ENCODE results near the gene EDN3. TPM values are rescaled to one million over a fixed set of nuclear protein-coding genes. Genes with fewer than 3 reads are reported as not detected.
"Not testable (repeated sequence)": the region's sequence is repeated elsewhere in the genome, so short reads cannot be mapped to it uniquely, and the experiment has no call there.

Gene EDN3
- total RNA-seq, 1 donor from 2014 or later, result 1.7 TPM

DNA sequence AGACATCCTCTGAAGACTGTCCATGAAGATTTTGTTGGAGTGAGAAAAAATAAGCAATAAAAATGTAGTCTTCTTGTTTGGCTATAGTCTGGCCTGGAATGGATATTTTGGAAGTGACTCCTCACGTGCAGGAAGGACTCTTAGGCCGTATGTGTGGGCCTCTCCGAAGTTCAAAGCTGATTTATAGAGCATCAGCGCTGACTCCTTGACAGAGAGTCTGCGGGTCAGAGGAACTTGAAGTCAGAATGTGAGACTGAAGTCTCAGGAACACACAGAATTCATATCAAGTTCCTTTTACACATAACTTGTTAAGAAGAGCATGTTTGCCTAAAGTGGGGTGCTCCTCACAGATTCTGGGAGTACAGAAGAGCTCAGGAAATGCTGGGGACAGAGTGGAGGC, 36.1 kb downstream of the EDN3 start:
- no peak for DNase-seq

DNA sequence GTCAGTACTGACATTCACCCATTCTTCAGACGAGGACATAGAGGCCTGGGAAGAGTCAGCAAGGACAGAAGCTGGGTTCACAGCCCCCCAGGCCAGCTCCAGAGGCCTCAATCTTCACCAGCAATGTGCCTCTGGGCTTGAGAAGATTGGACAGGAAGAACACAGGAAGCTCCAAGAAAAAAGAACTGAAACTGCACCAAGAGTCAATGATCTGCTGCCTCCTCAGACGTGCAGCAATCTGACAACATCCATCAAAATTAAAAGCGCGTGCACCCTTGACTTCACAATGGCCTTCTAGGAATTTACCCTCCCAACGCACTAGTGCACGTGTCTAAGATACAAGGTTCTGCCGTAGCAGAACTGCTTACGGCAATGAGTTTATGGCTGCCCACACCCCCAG, 38.0 kb downstream of the EDN3 start:
- DNase-seq, result not testable (repeated sequence)

DNA sequence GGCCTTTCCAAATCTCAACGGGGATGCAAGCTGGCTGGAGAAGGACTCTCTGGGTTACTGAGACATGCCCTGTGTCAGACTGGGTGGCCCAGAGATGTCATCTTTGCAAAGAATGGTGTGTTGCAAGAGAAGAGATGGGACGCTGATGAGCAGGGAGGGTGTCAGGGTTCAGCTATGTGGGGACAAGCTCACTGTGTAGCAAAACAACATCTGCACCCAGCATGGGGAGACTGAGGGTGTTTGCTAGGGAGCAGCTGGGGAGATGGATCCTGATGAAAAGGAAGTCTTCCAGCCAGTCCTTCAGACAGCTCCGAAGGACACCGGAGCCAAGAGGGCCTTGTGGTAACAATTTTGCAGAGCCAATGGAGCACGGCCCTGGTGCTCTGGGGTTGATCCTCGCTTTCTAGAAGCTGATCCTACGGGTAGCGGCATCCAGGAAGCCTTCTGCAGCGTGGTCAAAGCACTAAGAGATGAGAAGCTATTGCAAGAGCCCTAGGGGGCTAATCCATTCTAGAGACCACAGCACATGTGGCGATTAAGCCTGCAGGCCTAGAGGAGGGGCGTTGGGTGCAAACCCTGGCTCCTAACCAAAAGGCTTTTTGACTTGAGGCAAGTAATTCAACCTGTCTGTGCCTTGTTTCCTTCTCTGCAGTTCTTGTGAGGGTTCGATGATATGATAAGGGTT, 39.9 kb downstream of the EDN3 start:
- DNase-seq, result no peak

DNA sequence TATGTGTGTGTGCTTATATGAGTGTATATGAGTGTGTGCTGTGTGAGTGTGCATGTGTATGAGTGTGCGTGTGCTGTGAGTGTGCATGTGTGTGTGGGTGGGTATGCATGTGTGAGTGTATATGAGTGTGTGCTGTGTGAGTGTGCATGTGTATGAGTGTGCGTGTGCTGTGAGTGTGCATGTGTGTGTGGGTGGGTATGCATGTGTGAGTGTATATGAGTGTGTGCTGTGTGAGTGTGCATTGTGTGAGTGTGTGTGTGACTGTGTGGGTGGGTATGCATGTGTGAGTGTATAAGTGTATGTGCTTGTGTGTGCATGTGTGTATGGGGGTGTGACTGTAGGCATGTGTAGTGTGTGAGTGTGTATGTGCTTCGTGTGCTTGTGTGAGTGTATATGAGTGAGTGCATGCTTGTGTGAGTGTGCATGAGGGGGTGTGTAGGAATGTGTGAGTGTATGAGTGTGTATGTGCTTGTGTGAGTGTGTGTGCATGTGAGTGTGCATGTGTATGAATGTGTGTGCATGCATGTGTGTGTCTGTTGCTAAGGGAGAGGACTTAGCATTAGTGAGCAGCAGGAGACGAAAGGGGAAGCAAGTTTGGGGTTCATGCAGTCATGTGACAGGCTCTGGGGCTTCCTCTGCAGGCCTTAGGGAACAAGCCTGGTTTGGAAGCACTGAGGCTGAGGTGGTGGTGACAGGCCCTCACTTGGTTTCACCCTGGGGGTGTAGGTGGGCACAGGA, 41.0 kb downstream of the EDN3 start:
- DNase-seq, result not testable (repeated sequence)

DNA sequence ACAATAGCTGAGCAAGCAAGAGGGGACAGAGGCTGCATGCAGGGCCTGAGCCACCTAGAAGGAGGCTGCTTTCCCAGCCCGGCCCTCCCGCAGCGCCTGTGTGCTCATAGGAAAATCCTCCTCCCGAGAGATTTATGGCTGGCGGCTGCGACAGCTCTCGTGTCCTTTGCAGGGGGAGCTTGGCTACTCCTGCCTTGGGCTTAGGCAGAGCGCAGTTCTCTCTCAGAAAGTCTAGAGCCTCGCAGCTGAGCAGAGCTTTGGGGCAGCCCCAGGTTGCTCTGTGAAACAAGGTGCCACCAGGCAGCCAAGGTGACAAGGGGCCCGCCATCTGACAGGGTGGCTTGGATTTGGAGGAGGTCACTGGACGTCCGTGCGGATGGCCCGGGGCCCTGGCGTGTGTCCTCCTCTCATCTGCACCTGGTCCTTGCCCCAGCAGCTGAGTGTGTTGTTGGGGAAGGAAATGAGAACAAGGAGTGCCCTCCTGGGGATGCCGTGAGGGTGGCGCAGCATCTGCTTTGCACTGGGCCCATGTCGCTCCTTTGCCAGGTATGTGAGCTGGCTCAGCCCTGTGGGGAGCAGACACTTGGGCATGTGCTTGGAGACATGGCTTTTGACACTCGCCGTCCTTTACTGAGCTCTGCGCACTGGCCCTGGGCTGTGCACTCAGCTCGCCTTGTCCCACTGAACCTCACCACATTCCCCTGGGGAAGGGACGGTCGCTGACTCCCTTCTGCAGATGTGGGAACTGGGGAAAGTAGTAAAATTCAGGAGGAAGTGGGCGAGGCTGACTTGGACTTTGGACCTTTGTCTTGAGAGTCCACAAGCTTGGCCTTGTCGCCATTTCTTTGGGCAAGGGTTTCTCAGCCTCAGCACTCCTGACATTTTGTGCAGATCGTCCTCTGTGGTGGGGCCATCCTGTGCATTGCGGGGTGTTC, 41.9 kb downstream of the EDN3 start:
- no peak for DNase-seq

DNA sequence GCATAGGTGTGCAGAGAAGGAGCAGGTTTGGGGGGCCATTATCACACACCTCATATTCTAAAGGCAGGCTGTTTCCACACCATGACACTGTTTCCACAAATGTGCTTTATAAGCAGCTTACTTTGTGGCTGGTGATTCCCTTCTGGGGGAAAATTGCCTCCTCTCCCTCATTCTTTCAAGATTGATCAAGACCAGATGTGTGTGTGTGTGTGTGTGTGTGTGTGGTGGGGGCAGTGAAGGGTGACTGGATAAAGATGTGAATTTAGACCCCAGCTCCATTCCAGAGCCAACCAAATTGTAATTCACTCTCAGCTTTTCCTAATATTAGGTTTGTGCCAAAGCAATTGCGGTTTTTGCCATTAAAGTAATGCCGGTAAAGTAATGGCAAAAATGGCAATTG, 45.6 kb downstream of the EDN3 start:
- DNase-seq, result no peak

DNA sequence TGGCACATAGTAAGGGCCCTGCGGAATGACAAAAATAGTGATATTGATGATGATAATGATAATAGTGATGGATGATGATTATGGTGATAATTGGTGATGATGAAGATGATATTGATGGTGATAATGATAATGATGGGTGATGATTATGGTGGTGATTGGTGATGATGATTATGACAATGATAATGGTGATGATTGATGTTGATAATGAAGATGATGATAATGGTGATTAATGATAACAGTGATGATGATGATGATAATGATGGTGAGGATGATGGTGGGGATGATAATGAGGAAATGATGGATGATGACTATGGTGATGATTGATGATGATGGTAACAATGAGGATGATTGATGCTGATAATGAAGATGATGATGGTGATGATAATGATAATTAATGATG, 48.9 kb downstream of the EDN3 start:
- DNase-seq, result no peak

DNA sequence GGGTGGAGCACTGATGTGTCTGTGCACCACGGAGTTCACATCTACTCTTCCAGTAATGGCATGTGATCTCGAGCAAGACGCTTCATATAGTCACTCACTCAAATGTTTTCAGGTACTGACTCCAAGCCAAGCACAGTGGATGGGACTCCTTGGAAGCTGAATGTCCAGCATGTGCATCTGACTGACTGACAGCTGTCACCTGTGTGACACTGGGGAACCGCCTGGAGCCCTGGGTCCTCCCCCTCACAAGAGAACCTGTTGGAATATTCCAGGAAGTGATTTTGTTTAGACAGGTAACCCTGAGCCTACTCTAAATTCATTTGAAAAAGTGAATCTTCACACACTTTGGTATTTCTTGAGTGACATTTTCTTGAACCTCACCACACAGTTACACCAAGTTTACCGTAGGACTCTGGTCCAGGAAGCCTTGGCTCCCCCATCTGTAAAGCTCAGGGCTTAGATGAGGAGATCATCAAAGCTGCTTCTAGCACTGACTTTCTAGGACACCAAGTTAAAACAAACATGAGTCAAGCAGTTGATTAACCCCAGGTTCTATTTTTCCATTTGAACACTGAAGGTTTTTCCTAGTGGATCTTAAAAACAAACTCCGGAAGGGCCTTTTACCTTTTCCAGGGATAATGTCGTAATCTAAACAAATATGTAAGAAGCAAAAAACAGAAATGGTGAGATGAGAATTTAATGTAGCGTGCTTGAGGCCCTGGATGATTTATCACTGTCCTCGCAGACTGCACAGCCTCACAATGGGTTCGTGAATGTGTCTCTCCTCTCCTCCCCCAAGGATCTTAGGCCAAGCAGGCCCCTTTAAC, 50.1 kb downstream of the EDN3 start:
- no peak for DNase-seq

DNA sequence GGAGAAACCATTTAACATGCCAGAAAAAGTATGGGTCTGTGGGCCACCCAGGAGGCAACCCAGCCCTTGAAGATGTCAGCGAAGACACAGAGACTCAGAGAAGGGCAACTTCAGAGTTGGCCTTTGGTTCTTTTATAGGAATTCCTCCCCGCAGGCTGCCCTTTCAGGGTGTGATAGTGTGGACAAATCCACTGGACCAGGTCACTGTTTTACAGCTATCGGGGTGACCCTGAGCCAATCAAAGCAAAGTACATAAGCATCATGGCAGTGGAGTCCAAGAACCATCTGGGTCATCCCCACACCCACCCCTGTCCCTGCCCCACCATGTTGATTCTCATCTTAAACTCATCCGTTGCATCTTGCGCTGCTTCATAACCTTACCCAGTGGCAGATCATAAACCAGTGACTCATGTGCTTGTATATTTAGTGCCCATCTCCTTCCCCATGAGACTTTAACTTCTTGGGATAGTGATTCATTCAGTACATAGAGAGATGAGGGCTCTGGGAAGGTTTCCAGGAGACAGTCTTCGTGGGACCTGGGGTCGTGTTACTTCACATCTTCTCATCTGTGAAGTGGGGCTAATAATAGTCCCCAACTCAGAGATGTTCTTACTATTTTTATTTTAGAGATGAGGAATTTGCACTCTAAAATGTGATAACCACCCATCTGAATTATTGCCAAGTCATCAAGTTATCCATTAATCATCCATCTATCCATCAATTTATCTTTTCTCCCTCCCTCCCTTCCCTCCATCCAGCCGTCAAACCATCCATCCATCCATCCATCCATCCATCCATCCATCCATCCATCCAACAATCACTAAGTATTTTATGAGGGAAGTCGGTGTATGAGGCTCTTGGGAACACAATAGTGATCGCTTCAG, 51.0 kb downstream of the EDN3 start:
- no peak for DNase-seq

DNA sequence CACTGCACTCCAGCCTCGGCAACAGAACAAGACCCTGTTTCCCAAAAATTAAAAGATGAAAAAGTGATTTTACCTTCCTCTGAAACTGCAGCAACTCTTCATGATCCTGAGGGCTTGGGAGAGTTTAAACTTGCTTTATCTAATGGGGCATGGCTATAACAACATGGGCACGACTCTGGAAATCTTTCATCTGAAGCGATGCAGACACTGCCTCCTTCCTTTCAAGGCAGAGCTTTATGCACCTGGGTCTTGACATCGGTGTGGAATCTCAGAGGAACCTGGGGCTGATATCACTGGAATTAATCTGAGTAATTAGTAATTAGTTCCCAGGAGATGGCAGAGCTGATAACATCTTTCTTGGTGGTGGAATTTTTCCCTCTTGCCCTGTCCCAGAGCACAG, 52.1 kb downstream of the EDN3 start:
- no peak for DNase-seq

DNA sequence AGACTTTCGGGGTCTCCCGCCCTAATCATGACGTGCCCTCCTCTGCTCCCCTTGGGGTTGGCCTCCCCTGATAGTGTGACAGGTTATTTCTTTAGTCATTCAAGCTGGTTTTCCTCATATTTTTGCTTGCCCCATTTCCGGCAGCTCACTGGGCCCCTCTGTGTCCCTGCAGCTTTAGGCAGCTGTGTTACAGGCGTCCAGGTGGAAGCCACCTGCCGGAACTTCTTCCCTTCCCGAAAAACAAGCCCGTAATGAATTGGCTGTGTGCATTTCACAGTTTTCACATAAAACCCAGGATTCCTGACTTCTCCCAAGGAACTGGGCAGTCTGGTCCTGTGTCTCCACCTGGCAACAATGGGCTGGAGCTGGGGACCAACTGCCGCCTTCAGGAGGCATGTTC, 52.6 kb downstream of the EDN3 start:
- no peak for DNase-seq

DNA sequence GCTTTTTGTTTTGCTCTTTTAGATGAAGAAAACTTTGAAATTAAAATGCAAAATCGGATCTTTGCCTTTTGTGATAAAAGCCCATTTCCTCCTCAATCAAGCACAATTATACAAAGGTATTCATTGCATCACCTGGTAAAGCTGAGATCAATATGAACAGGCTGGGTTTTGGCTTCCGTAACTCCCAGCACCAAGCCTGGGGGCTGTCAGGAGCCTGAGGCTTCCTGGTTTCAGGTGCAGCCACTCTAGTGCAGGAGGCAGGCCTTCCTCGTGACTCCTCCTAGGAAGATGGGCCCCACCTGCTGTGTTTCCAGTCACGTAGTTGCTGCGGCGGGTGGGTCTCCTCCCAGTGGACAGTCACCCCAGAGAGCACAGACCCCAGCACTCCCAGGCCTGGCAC, 54.0 kb downstream of the EDN3 start:
- no peak for DNase-seq

DNA sequence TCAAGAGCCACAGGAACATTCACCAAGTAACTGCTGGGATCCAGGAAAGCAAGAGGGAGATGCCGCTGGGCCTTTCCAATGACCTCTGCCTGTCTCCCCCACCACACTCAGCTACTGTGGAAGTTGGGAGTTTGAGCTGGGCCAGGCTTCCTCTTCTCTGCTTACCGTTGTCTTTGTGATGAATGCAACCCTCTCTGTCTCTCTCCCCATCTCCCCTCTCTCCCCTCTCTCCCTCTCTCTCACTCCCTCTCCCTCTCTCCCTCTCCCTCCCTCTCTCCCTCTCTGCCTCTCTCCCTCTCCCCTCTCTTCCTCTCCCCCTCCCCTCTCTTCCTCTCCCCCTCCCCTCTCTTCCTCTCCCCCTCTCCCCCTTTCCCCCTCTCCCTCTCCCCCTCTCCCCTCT, 54.8 kb downstream of the EDN3 start:
- no peak for DNase-seq

DNA sequence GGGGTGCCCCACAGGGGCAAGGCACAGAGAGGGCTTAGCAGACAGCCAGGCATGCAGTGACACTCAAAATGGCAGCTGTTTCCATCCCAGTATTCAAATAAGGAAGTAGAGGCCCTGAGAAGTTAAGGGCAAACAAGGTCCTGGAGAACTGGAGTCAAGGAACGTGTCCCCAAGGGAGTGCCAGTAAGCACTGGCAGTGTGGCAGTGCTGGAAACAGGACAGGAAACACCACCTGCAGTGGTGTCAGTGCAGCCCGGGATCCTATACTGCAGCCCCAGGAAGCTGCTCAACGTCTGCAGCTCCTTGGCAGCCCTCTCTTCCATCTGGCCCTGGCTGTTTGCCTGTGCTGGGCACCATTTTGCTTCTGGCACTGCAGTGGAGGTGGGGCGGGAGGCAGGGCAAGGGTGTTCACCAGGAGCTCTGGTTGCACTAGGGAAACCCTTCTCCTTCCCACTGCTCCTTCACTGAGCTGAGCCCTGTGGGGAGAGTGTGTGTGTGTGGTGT, 56.3 kb downstream of the EDN3 start:
- no peak for DNase-seq

DNA sequence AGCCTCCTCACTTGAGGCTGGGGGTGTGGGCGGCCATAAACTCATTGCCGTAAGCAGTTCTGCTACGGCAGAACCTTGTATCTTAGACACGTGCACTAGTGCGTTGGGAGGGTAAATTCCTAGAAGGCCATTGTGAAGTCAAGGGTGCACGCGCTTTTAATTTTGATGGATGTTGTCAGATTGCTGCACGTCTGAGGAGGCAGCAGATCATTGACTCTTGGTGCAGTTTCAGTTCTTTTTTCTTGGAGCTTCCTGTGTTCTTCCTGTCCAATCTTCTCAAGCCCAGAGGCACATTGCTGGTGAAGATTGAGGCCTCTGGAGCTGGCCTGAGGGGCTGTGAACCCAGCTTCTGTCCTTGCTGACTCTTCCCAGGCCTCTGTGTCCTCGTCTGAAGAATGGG, 58.4 kb downstream of the EDN3 start:
- not testable (repeated sequence) for DNase-seq

DNA sequence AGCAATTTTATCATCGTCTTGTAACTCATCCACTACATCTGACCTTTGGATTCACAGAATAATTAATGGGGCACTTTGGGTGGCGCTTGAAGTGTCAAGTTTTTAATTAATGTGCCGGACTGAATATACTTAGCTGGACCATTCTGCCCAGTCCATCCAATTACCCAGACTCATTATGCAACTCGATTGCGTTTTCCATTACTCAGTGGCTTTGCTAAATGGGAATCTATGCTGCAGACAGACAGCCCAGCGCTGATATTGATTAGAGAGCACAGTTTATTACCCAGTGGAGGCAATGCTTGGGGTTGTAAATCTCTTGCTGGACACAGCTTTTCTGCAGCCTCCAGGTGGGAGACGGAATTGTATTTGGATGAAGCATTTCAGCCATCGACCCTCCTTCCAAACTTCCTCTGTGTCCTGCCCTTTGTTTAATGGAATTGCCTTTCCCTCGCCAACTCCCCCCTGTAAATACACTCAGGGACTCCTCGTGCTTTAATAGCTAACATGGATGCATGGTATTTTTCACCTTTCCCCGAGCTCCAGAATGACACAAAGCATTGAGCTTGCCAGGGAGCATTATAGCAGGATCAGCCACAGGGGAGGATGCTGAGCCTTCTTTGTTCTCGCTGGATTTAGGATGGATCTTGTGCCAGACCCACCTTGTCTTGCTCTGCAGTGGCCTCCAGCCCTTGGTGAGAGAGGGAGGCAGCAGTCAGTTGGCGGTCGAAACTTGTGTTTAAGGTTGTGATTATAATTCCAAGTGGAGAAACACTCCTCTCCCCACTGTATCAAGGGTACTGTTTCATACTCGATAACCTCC, 59.7 kb downstream of the EDN3 start:
- DNase-seq, result no peak

DNA sequence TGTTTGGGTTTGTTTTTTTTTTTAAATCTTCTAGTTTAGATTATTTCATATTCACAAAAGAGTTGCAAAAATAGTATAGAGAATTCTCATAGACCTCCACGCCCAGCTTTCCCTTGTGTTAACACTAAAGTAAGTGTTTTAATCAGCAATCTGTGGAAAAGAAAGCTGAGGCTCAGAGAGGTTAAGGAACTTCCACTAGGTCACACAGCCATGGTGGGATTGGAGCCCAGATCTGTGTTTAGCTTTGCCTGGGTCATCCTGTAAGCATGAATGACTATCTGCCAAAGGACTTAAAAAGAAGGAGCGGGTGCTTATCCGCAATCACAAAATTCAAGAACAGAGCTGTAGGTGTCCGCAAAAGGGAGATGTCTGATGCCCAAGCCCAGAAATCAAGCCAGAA, 60.5 kb downstream of the EDN3 start:
- no peak for DNase-seq

DNA sequence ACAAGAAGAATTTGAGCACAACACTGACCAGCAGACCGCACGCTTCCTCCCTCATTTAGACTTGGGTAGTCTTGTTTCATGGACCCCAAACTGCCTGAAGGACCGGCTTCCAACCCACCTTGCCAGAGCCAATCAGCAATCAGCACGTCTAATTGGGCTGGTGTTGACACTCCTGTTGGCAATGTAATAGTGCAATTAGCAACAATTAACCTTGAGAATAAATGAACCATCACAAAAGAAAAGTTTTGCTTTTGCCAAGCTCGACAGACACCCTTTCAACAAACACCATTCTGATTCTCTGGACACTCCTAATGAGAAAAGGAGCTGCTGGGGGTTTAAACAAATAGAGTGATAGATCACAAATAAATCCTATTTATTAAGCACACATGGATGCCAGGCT, 61.0 kb downstream of the EDN3 start:
- DNase-seq, result no peak

DNA sequence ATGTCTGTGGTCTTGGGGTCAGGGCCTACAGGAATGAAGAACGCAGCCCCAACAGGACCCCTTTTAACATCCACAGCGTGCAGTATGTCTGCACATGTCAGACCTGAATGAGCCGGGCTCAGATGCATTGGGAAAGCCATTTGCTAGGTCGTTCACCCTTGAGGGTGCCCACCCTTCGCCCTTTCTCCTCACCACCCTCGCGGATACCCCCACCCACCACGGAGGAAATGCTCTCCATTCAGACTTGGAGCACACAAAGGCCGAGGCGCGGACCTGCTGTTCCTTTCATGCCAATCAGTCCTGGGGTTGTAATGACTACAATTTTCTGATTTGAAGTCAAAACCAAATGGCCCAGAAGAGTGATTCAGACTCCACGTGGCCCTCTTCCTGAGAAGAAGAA, 62.7 kb downstream of the EDN3 start:
- DNase-seq, result no peak

DNA sequence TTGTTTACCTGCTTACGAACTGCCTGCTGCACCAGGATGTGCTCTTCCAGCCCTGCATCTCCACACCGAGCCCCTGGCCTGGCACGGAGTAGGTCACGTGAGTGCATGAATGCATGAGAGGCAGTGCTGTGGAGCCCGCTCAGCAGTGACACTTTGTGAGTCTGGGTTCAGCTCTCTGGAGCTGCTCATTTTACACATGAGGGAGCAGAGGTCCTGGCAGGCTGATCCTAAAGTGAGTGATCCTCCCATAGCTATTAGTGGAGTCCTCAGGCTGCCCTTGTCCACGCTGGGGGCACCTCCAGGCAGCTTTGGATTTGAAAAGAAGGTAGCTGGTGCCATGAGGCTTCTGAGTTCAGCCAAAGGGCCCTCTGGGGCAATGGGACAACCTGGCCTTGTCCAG, 64.2 kb downstream of the EDN3 start:
- DNase-seq, result no peak
